HG03060 (cell line): ENCODE results near the gene CERS3.

Experiments
- ATAC-seq: cut with Tn5 transposase; IDR thresholded peaks from one replicate; pipeline ENCODE4 v1.9.1; 2021; ENCODE audit warnings: low read depth, moderate number of reproducible peaks; ENCODE audit not compliant: unreplicated experiment

Gene CERS3

GRCh38 chr15:100394736-100395440 lies 133.9 kb downstream of the CERS3 start:
- ATAC-seq: no peak

GRCh38 chr15:100393008-100393407 lies 135.7 kb downstream of the CERS3 start:
- ATAC-seq: no peak

GRCh38 chr15:100385300-100386050 lies 143.3 kb downstream of the CERS3 start:
- no peak for ATAC-seq

- ATAC-seq: no peak
Observed at GRCh38 chr15:100384108-100384410, 144.7 kb downstream of the CERS3 start.

- ATAC-seq: no peak
Observed at GRCh38 chr15:100383302-100384107, 145.2 kb downstream of the CERS3 start.

GRCh38 chr15:100373942-100374341 lies 154.8 kb downstream of the CERS3 start:
- ATAC-seq: no peak

- no peak for ATAC-seq
Observed at GRCh38 chr15:100373120-100373896, 155.4 kb downstream of the CERS3 start.

GRCh38 chr15:100372739-100373119 lies 156.0 kb downstream of the CERS3 start:
- ATAC-seq: no peak

GRCh38 chr15:100355342-100355741 lies 173.4 kb downstream of the CERS3 start:
- no peak for ATAC-seq

GRCh38 chr15:100353449-100353848 lies 175.3 kb downstream of the CERS3 start:
- no peak for ATAC-seq

- no peak for ATAC-seq
Observed at GRCh38 chr15:100350434-100351226, 178.1 kb downstream of the CERS3 start.
